ENCODE results near the gene EMP3. TPM values are rescaled to one million over a fixed set of nuclear protein-coding genes. Genes with fewer than 3 reads are reported as not detected.
A peak's percentile ranks its signal among the peaks of the same experiment; 100 is the strongest.
"Not testable (repeated sequence)": the region's sequence is repeated elsewhere in the genome, so short reads cannot be mapped to it uniquely, and the experiment has no call there.

Gene EMP3
- polyA plus RNA-seq, 4 donors: 3.4 to 47.4 (median 19.7) TPM

DNA sequence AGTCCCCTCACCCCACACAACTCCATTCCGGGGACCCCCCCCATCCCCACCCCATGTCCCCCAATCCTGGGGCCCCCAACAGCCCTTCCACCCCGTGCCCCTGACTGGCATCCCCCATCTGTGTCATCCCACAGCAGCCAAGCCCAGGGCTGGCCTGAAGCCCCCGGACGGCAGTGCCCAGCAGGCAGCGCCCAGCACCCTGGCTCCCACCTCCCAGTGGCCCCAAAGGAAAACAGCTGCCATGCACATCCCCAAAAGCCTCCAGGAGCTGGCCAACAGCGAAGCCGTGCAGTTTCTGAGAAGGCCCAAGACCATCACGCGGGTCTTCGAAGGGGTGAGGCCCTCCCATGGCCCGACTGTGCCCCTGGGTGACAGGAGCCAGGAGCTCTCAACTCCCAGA lies 40.2 kb downstream of the EMP3 start:
- WGBS, 3 donors: 93 to 95% (median 94%) methylated on average over 11 of the region's 11 CpGs
- Histone ChIP-seq H3K4me3 (ENCODE audit: low read depth in 1 of 3, low read length in 3 of 3) (no peak overlapping the region), H3K27me3 (ENCODE audit: control insufficient read depth in 3 of 3, insufficient read depth in 3 of 3, low read length in 3 of 3) (no peaks in the 10 kb centered on the region), H3K4me1 (ENCODE audit: control insufficient read depth in 3 of 3, insufficient read depth in 2 of 3, low read depth in 1 of 3, low read length in 2 of 3) (peaks cover 4 to 33% (median 4%) of the 10 kb centered on the region in 3 donors), H3K9me3 (ENCODE audit: control insufficient read depth in 2 of 2, insufficient read depth in 1 of 2, low read depth in 1 of 2, low read length in 1 of 2) (no peaks in the 10 kb centered on the region), H3K36me3 (ENCODE audit: control insufficient read depth in 3 of 3, insufficient read depth in 2 of 3, low read depth in 1 of 3, low read length in 3 of 3) (no peaks in the 10 kb centered on the region), H3K27ac (ENCODE audit: low read depth in 1 of 3, low read length in 2 of 3) (no peak overlapping the region)
- DNase-seq (no peak), FAIRE-seq (no peak)

DNA sequence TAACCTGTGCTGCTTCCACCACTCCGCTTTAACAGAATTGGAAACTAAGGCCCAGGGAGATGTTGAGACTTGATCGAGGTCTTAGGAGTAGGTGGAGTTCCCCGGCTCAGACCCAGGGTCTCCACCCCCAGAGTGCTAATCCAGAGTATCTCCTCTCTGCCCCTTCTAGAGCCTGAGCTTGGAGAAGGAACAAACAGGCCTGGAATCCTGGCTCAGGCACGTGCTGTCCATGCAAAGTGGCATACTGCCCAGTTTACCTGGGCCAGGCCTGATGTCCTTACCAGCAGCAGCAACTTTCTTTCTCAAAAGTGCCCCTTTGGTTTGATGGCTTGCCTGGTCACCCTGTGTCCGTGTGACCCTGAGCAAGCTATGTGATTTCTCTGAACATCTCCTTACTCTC lies 42.5 kb downstream of the EMP3 start:
- H3K9me3 ChIP-seq (ENCODE audit: control insufficient read depth in 2 of 2, insufficient read depth in 1 of 2, low read depth in 1 of 2, low read length in 1 of 2): no peaks in the 10 kb centered on the region
- H3K4me3 ChIP-seq (ENCODE audit: low read depth in 1 of 3, low read length in 3 of 3): no peak overlapping the region
- DNase-seq: peak in 1 of 2 donors; percentile 45
- H3K27me3 ChIP-seq (ENCODE audit: control insufficient read depth in 3 of 3, insufficient read depth in 3 of 3, low read length in 3 of 3): no peaks in the 10 kb centered on the region
- H3K36me3 ChIP-seq (ENCODE audit: control insufficient read depth in 3 of 3, insufficient read depth in 2 of 3, low read depth in 1 of 3, low read length in 3 of 3): no peaks in the 10 kb centered on the region
- no peak for FAIRE-seq
- peaks cover 4 to 33% (median 4%) of the 10 kb centered on the region in 3 donors for H3K4me1 ChIP-seq (ENCODE audit: control insufficient read depth in 3 of 3, insufficient read depth in 2 of 3, low read depth in 1 of 3, low read length in 2 of 3)
- peak overlapping the region in 1 of 3 donors; percentile 39 for H3K27ac ChIP-seq (ENCODE audit: low read depth in 1 of 3, low read length in 2 of 3)
- WGBS, 3 donors: 35 to 63% (median 36%) methylated on average over 5 of the region's 5 CpGs

DNA sequence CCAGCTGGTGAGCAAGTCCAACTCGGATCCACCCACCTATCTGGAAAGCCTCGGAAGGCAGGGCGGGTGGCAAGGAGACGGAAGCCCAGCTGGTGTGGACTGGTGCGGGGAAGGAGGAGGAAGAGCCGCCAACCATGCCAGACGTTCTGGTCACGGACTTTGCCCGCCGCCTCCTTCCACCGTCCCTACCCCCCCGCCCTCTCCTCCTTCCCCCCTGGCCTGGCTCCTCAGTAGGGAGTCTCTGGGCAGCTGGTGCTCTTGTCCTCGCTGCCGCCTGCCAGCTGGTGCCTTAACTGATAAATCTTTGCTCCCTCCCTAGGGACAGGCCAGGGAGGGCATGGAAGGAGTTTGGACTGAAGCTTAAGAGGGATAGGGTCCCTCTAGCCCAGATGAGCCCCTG lies 43.6 kb downstream of the EMP3 start:
- Histone ChIP-seq H3K27ac (ENCODE audit: low read depth in 1 of 3, low read length in 2 of 3) (peak overlapping the region; percentile 19 to 52 (median 34)), H3K4me3 (ENCODE audit: low read depth in 1 of 3, low read length in 3 of 3) (no peak overlapping the region), H3K36me3 (ENCODE audit: control insufficient read depth in 3 of 3, insufficient read depth in 2 of 3, low read depth in 1 of 3, low read length in 3 of 3) (no peaks in the 10 kb centered on the region), H3K4me1 (ENCODE audit: control insufficient read depth in 3 of 3, insufficient read depth in 2 of 3, low read depth in 1 of 3, low read length in 2 of 3) (peaks cover 4 to 27% (median 4%) of the 10 kb centered on the region in 3 donors), H3K9me3 (ENCODE audit: control insufficient read depth in 2 of 2, insufficient read depth in 1 of 2, low read depth in 1 of 2, low read length in 1 of 2) (no peaks in the 10 kb centered on the region), H3K27me3 (ENCODE audit: control insufficient read depth in 3 of 3, insufficient read depth in 3 of 3, low read length in 3 of 3) (no peaks in the 10 kb centered on the region)
- FAIRE-seq (no peak), DNase-seq (peak; percentile 85 to 92)
- WGBS, 3 donors: 30 to 57% (median 44%) methylated on average over 12 to 14 of the region's 14 CpGs

DNA sequence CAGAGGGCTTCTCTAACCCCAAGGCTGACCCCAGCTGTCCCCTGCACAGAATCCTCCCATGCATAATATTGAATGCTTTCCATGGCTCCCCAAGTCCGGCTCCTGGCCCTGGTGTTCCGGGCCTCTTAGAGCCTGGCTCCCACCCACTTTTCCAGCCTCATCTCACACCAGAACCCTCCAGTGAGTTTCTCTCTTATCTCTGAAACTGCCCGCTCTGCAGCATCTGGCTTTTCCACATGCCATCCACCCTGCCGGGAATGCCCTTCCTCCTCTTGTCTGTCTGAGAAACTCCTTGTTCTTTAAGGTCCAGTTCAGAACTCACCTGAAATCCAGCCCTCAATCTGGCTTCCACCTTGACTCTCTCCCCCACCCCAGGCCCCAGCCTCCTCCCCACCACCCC lies 45.6 kb downstream of the EMP3 start:
- FAIRE-seq (no peak), DNase-seq (no peak)
- Histone ChIP-seq H3K4me3 (ENCODE audit: low read depth in 1 of 3, low read length in 3 of 3) (no peak overlapping the region), H3K27me3 (ENCODE audit: control insufficient read depth in 3 of 3, insufficient read depth in 3 of 3, low read length in 3 of 3) (no peaks in the 10 kb centered on the region), H3K36me3 (ENCODE audit: control insufficient read depth in 3 of 3, insufficient read depth in 2 of 3, low read depth in 1 of 3, low read length in 3 of 3) (no peaks in the 10 kb centered on the region), H3K9me3 (ENCODE audit: control insufficient read depth in 2 of 2, insufficient read depth in 1 of 2, low read depth in 1 of 2, low read length in 1 of 2) (no peaks in the 10 kb centered on the region), H3K27ac (ENCODE audit: low read depth in 1 of 3, low read length in 2 of 3) (no peak overlapping the region), H3K4me1 (ENCODE audit: control insufficient read depth in 3 of 3, insufficient read depth in 2 of 3, low read depth in 1 of 3, low read length in 2 of 3) (peaks cover 4 to 20% (median 4%) of the 10 kb centered on the region in 3 donors)
- WGBS, 3 donors: 77 to 84% (median 84%) methylated on average over 4 of the region's 4 CpGs

DNA sequence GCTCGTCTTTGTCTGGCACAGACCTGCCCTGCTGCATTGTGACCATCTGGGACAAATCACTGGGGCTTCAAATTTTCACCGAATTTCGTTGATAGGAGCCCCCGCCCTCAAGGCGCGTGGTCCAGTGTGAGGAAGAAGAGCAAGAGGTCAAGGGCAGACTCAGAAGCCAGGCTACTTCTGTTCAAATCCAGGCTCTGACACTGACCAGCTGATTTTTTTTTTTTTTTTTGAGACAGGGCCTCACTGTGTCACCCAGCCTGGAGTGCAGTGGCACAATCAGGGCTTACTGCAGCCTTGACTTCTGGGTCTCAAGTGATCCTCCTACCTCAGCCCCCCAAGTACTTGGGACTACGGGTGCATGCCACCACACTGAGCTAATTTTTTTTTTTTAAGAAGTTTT lies 46.0 kb downstream of the EMP3 start:
- no peaks in the 10 kb centered on the region for H3K27me3 ChIP-seq (ENCODE audit: control insufficient read depth in 3 of 3, insufficient read depth in 3 of 3, low read length in 3 of 3)
- H3K36me3 ChIP-seq (ENCODE audit: control insufficient read depth in 3 of 3, insufficient read depth in 2 of 3, low read depth in 1 of 3, low read length in 3 of 3): no peaks in the 10 kb centered on the region
- H3K4me1 ChIP-seq (ENCODE audit: control insufficient read depth in 3 of 3, insufficient read depth in 2 of 3, low read depth in 1 of 3, low read length in 2 of 3): peaks cover 4 to 20% (median 4%) of the 10 kb centered on the region in 3 donors
- WGBS, 3 donors: 68 to 75% (median 73%) methylated on average over 7 of the region's 7 CpGs
- no peak for DNase-seq
- H3K27ac ChIP-seq (ENCODE audit: low read depth in 1 of 3, low read length in 2 of 3): no peak overlapping the region
- no peak for FAIRE-seq
- H3K9me3 ChIP-seq (ENCODE audit: control insufficient read depth in 2 of 2, insufficient read depth in 1 of 2, low read depth in 1 of 2, low read length in 1 of 2): no peaks in the 10 kb centered on the region
- no peak overlapping the region for H3K4me3 ChIP-seq (ENCODE audit: low read depth in 1 of 3, low read length in 3 of 3)

DNA sequence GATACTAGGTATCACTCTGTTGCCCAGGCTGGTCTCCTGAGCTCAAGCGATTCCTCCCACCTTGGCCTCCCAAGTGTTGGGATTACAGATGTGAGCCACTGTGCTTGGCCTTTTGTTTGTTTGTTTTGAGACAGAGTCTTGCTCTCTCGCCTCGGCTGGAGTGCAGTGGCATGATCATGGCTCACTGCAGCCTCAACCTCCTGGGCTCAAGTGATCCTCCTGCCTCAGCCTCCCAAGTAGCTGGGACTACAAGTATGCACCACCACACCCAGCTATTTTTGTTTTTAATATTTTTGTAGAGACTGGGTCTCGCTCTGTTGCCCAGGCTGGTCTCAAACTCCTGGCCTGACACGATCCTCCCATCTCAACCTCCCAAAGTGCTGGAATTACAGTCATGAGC lies 46.4 kb downstream of the EMP3 start:
- FAIRE-seq; DNase-seq; H3K36me3 ChIP-seq (ENCODE audit: control insufficient read depth in 3 of 3, insufficient read depth in 2 of 3, low read depth in 1 of 3, low read length in 3 of 3); H3K4me3 ChIP-seq (ENCODE audit: low read depth in 1 of 3, low read length in 3 of 3); H3K27me3 ChIP-seq (ENCODE audit: control insufficient read depth in 3 of 3, insufficient read depth in 3 of 3, low read length in 3 of 3); H3K27ac ChIP-seq (ENCODE audit: low read depth in 1 of 3, low read length in 2 of 3); H3K9me3 ChIP-seq (ENCODE audit: control insufficient read depth in 2 of 2, insufficient read depth in 1 of 2, low read depth in 1 of 2, low read length in 1 of 2): not testable (repeated sequence)
- peaks cover 4 to 20% (median 4%) of the 10 kb centered on the region in 3 donors for H3K4me1 ChIP-seq (ENCODE audit: control insufficient read depth in 3 of 3, insufficient read depth in 2 of 3, low read depth in 1 of 3, low read length in 2 of 3)
- WGBS, 3 donors: 90 to 94% (median 92%) methylated on average over 5 of the region's 5 CpGs

DNA sequence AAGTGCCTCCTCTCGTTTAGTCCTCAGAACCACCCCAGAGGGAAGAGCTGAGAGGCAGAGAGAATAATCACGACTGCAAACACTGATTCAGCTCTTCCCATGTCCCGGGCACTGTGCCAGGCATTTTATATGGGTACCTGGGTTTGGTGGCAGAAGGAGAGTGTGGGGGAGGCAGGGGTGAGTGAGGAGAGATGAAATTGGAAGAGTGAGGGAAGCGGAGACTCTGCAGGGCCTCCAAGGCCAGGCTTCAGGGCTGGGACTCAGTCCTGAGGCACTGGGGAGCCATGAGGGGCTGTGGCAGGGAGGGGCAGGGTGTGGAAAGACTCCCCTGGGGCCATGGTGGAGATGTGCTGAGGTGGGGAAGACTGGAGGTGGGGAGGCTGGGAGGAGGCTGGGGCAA lies 47.6 kb downstream of the EMP3 start:
- Histone ChIP-seq H3K9me3 (ENCODE audit: control insufficient read depth in 2 of 2, insufficient read depth in 1 of 2, low read depth in 1 of 2, low read length in 1 of 2) (no peaks in the 10 kb centered on the region), H3K4me3 (ENCODE audit: low read depth in 1 of 3, low read length in 3 of 3) (no peak overlapping the region), H3K4me1 (ENCODE audit: control insufficient read depth in 3 of 3, insufficient read depth in 2 of 3, low read depth in 1 of 3, low read length in 2 of 3) (peaks cover 0 to 14% (median 1%) of the 10 kb centered on the region in 3 donors), H3K27me3 (ENCODE audit: control insufficient read depth in 3 of 3, insufficient read depth in 3 of 3, low read length in 3 of 3) (no peaks in the 10 kb centered on the region), H3K36me3 (ENCODE audit: control insufficient read depth in 3 of 3, insufficient read depth in 2 of 3, low read depth in 1 of 3, low read length in 3 of 3) (no peaks in the 10 kb centered on the region), H3K27ac (ENCODE audit: low read depth in 1 of 3, low read length in 2 of 3) (no peak overlapping the region)
- FAIRE-seq (no peak), DNase-seq (no peak)
- 23 to 54% (median 30%) methylated on average over 4 of the region's 4 CpGs for WGBS, 3 donors

DNA sequence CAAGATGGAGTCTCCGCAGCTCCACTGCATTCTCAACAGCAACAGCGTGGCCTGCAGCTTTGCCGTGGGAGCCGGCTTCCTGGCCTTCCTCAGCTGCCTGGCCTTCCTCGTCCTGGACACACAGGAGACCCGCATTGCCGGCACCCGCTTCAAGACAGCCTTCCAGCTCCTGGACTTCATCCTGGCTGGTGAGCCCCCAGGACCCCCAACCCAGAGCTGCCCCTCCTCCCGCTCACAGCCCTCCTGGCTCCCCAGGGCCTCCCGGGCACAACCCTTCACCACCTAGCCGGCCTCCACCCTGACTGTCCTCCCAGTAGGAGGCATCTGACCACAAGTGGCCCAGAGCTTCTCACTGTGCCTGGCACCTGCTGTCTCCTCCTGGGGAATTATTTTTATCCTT lies 48.2 kb downstream of the EMP3 start:
- peaks cover 0 to 8% (median 0%) of the 10 kb centered on the region in 3 donors for H3K4me1 ChIP-seq (ENCODE audit: control insufficient read depth in 3 of 3, insufficient read depth in 2 of 3, low read depth in 1 of 3, low read length in 2 of 3)
- no peaks in the 10 kb centered on the region for H3K27me3 ChIP-seq (ENCODE audit: control insufficient read depth in 3 of 3, insufficient read depth in 3 of 3, low read length in 3 of 3)
- FAIRE-seq (no peak), DNase-seq (no peak)
- 90 to 94% (median 94%) methylated on average over 11 of the region's 11 CpGs for WGBS, 3 donors
- H3K36me3 ChIP-seq (ENCODE audit: control insufficient read depth in 3 of 3, insufficient read depth in 2 of 3, low read depth in 1 of 3, low read length in 3 of 3): no peaks in the 10 kb centered on the region
- H3K27ac ChIP-seq (ENCODE audit: low read depth in 1 of 3, low read length in 2 of 3): no peak overlapping the region
- no peak overlapping the region for H3K4me3 ChIP-seq (ENCODE audit: low read depth in 1 of 3, low read length in 3 of 3)
- H3K9me3 ChIP-seq (ENCODE audit: control insufficient read depth in 2 of 2, insufficient read depth in 1 of 2, low read depth in 1 of 2, low read length in 1 of 2): no peaks in the 10 kb centered on the region

DNA sequence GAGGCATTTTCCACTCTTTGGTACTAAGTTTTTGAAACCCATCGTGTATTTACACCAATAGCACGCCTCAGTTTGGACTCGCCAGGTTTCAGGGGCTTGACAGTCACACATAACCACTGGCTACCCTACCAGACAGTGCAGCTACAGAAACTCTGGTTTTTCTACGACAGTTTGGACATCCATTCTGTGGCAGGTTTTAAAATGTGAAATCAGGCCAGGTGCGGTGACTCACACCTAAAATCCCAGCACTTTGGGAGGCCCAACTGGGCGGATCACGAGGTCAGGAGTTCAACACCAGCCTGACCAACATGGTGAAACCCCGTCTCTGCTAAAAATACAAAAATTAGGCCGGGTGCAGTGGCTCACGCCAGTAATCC lies 52.8 kb downstream of the EMP3 start:
- Histone ChIP-seq H3K4me1 (ENCODE audit: control insufficient read depth in 3 of 3, insufficient read depth in 2 of 3, low read depth in 1 of 3, low read length in 2 of 3) (no peaks in the 10 kb centered on the region), H3K27me3 (ENCODE audit: control insufficient read depth in 3 of 3, insufficient read depth in 3 of 3, low read length in 3 of 3) (no peaks in the 10 kb centered on the region), H3K9me3 (ENCODE audit: control insufficient read depth in 2 of 2, insufficient read depth in 1 of 2, low read depth in 1 of 2, low read length in 1 of 2) (no peaks in the 10 kb centered on the region), H3K27ac (ENCODE audit: low read depth in 1 of 3, low read length in 2 of 3) (no peak overlapping the region), H3K4me3 (ENCODE audit: low read depth in 1 of 3, low read length in 3 of 3) (no peak overlapping the region), H3K36me3 (ENCODE audit: control insufficient read depth in 3 of 3, insufficient read depth in 2 of 3, low read depth in 1 of 3, low read length in 3 of 3) (peaks cover 5 to 29% (median 10%) of the 10 kb centered on the region in 3 donors)
- WGBS, 3 donors: 87 to 91% (median 90%) methylated on average over 10 of the region's 10 CpGs
- DNase-seq (no peak), FAIRE-seq (no peak)
